CD4-positive, alpha-beta T cell treated with Interleukin-2 at 100 ng/mL for 4 hours (primary cell): Measurements from ENCODE around the gene GNB2.

Source experiments
- DNase-seq: peaks from one replicate; pipeline ENCODE4 v3.0.0-alpha.2; 2020; ENCODE audit warnings: low spot score

GNB2 gene

GRCh38 chr7:100673302-100673941, at the start of gene GNB2:
GNB2 (plus strand) TSS chr7:100673740; CDS start chr7:100676266, 2,526 bp downstream.
- peak; percentile 100 for DNase-seq

- no peak for DNase-seq
Measured at GRCh38 chr7:100623951-100624824, 49.4 kb upstream of the GNB2 start.

- no peak for DNase-seq
Measured at GRCh38 chr7:100626055-100626454, 47.5 kb upstream of the GNB2 start.

GRCh38 chr7:100626530-100627237, 46.9 kb upstream of the GNB2 start:
- peak; percentile 91 for DNase-seq

- no peak for DNase-seq
Measured at GRCh38 chr7:100627238-100627549, 46.3 kb upstream of the GNB2 start.

- peak; percentile 15 for DNase-seq
Measured at GRCh38 chr7:100629117-100629716, 44.3 kb upstream of the GNB2 start.

- no peak for DNase-seq
Measured at GRCh38 chr7:100630066-100630465, 43.5 kb upstream of the GNB2 start.

- peak; percentile 56 for DNase-seq
Measured at GRCh38 chr7:100632951-100633717, 40.4 kb upstream of the GNB2 start.

GRCh38 chr7:100639995-100640516, 33.5 kb upstream of the GNB2 start:
- no peak for DNase-seq

- DNase-seq, result no peak
Measured at GRCh38 chr7:100640517-100641440, 32.8 kb upstream of the GNB2 start.

- DNase-seq, result no peak
Measured at GRCh38 chr7:100641463-100641859, 32.1 kb upstream of the GNB2 start, which contains the start of gene TFR2. TFR2 (minus strand) TSS chr7:100641552; CDS start chr7:100641509, 43 bp downstream.

- DNase-seq, result no peak
Measured at GRCh38 chr7:100641860-100642533, 31.5 kb upstream of the GNB2 start.

GRCh38 chr7:100642534-100642907, 31.0 kb upstream of the GNB2 start:
- DNase-seq, result peak; percentile 4

- DNase-seq, result no peak
Measured at GRCh38 chr7:100649826-100650565, 23.5 kb upstream of the GNB2 start.

GRCh38 chr7:100654908-100655831, 18.4 kb upstream of the GNB2 start:
- no peak for DNase-seq

- DNase-seq, result peak; percentile 45
Measured at GRCh38 chr7:100655908-100656674, 17.4 kb upstream of the GNB2 start, which contains the start of gene ACTL6B. ACTL6B (minus strand) TSS chr7:100656448; CDS start chr7:100656354, 94 bp downstream.
